Upper lobe of left lung (tissue), 6 donors: Measurements from ENCODE around the gene TPGS2. TPM values are rescaled to one million over a fixed set of nuclear protein-coding genes. Genes with fewer than 3 reads are reported as not detected.

ENCODE experiments used
- ATAC-seq, 2 donors: fragments of 200-7000 bp; cut with Tn5 transposase; one replicate each; pipeline ENCODE4 v1.9.1; 2022; ENCODE audit warnings: mild to moderate bottlenecking in 2 of 2, moderate library complexity in 2 of 2; ENCODE audit not compliant: low FRiP score in 2 of 2
- DNase-seq, 2 donors: peaks; one replicate each; pipeline ENCODE4 v3.0.0-alpha.2; 2019 to 2020
- H3K27ac ChIP-seq, 4 donors: fragments of 200-600 bp; sonication (generic); one replicate each; pipeline ENCODE4 v1.5.1; 2016 to 2019
- H3K27me3 ChIP-seq, 4 donors: fragments of 200-600 bp; sonication (generic); one replicate each; pipeline ENCODE4 v1.5.1; 2017 to 2019
- H3K36me3 ChIP-seq, 4 donors: fragments of 200-600 bp; sonication (generic); one replicate each; pipeline ENCODE4 v1.5.1; 2016 to 2019
- H3K4me1 ChIP-seq, 4 donors: fragments of 200-600 bp; sonication (generic); one replicate each; pipeline ENCODE4 v1.5.1; 2018 to 2019
- H3K4me3 ChIP-seq, 4 donors: fragments of 200-600 bp; sonication (generic); one replicate each; pipeline ENCODE4 v1.5.1; 2017 to 2019; ENCODE audit warnings: mild to moderate bottlenecking in 2 of 4, moderate library complexity in 1 of 4
- H3K9me3 ChIP-seq, 4 donors: fragments of 200-600 bp; sonication (generic); one replicate each; pipeline ENCODE4 v1.5.1; 2018 to 2019
- EP300 ChIP-seq, 4 donors: sonication (generic); formaldehyde crosslinking; IDR thresholded peaks; one replicate each; pipeline ENCODE4 v1.5.1; 2017; ENCODE audit warnings: antibody characterized with exemption in 4 of 4, control low read depth in 2 of 4
- POLR2A ChIP-seq, 4 donors: fragments of 450-650 bp; IDR thresholded peaks; one replicate each; pipeline ENCODE4 v1.5.1; 2016 to 2017; ENCODE audit warnings: antibody characterized with exemption in 4 of 4, mild to moderate bottlenecking in 2 of 4
- POLR2AphosphoS5 ChIP-seq, 2 donors: sonication (generic); formaldehyde crosslinking; IDR thresholded peaks; one replicate each; pipeline ENCODE4 v1.5.1; 2017; ENCODE audit warnings: antibody characterized with exemption in 2 of 2
- WGBS, 2 donors: methylation state at CpG; one replicate each; pipeline ENCODE4 v1.1.5; 2017 to 2018; 5-methylcytosine and 5-hydroxymethylcytosine counted together
- total RNA-seq, 6 donors: library from RNA; depleted of rRNA in 4 of 6; stranded (reverse); fragments of >200 nt in 4 of 6; gene quantifications; one replicate each; pipeline versions ENCODE4 v1.1.0 to v1.2.1, GENCODE V29; 2016 to 2021
- TF ChIP-seq, protein P1 (sequence below), 6 experiments: fragments of 450-650 bp in 4 of 6; fragments of 200-600 bp in 2 of 6; sonication (generic) in 2 of 6; IDR thresholded peaks; one replicate each; pipeline ENCODE4 v1.5.1; 2016 to 2019; ENCODE audit warnings: antibody characterized with exemption in 6 of 6
- donor health status: DM: no; HTN: no; CAD: no; lungs with moderate emphysema.
- donor health status: DM: no; HTN: yes; CAD: no; lungs with severe emphysema.

TPGS2 gene
- total RNA-seq, 6 donors from 2014 or later: 63.6 to 133 (median 94.9) TPM

DNA sequence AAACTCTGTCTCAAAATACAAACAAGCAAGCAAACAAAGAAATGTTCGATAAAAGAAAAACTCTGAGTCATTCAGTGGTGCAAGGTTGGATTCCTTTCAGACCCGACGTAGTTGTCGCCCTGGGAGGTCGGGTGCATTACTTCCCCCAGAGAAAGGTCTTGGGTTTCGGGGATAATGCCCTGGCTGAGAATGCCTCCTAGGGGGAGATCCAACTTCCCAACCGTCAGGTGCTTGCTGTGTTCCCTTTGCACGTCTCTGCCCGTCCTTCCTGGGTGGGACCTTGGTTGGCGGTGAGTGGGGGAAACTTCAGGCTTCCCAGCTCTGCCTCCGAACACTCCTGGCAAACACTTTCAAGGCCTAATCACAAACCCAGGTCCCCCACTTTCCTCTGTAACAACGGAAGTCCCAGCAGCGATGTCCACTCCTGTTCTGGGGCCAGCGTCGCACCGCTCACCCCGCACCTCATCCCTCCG is 609 bp downstream of the TPGS2 start:
- Histone ChIP-seq H3K9me3 (no peaks in the 10 kb centered on the region), H3K27ac (peak overlapping the region; percentile 80 to 91 (median 87)), H3K4me1 (peaks cover 5 to 26% (median 19%) of the 10 kb centered on the region in 4 donors), H3K4me3 (peak overlapping the region; percentile 75 to 92 (median 90)), H3K27me3 (no peaks in the 10 kb centered on the region), H3K36me3 (no peaks in the 10 kb centered on the region)
- TF ChIP-seq, protein P1, sequence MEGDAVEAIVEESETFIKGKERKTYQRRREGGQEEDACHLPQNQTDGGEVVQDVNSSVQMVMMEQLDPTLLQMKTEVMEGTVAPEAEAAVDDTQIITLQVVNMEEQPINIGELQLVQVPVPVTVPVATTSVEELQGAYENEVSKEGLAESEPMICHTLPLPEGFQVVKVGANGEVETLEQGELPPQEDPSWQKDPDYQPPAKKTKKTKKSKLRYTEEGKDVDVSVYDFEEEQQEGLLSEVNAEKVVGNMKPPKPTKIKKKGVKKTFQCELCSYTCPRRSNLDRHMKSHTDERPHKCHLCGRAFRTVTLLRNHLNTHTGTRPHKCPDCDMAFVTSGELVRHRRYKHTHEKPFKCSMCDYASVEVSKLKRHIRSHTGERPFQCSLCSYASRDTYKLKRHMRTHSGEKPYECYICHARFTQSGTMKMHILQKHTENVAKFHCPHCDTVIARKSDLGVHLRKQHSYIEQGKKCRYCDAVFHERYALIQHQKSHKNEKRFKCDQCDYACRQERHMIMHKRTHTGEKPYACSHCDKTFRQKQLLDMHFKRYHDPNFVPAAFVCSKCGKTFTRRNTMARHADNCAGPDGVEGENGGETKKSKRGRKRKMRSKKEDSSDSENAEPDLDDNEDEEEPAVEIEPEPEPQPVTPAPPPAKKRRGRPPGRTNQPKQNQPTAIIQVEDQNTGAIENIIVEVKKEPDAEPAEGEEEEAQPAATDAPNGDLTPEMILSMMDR (IDR thresholded peaks at IDR 0.05): no peak
- TF ChIP-seq EP300 (IDR thresholded peaks at IDR 0.05): no peak
- TF ChIP-seq POLR2AphosphoS5 (IDR thresholded peaks at IDR 0.05): no peak
- peak in 1 of 4 donors; percentile 29 for TF ChIP-seq POLR2A (IDR thresholded peaks at IDR 0.05)
- ATAC-seq (peak in 1 of 2 donors; percentile 3), DNase-seq (peak in 1 of 2 donors; percentile 35)
- WGBS, 2 donors: 1% methylated on average over 18 of the region's 18 CpGs

DNA sequence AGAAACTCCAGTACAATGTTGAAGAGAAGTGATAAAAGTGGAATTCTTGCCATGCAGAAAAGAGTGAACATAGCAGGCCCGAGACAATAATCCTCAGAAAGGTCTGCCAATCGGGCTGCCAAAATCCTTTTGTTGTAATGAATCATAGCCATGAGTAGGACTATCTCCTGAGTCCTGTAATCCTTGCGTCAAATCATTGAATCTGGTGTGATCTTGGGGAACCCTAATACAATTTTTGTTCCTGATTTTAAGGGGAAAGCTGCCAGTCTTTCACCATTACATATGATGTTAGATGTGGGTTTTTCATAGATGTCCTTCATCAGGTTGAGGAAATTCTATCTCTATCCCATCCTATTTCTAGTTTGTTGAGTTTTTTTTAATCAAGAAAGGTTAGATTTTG is 2.2 kb downstream of the TPGS2 start:
- Histone ChIP-seq H3K27ac (no peak overlapping the region), H3K9me3 (no peaks in the 10 kb centered on the region), H3K27me3 (no peaks in the 10 kb centered on the region), H3K4me3 (no peak overlapping the region), H3K4me1 (peaks cover 4 to 26% (median 19%) of the 10 kb centered on the region in 4 donors), H3K36me3 (no peaks in the 10 kb centered on the region)
- DNase-seq (no peak), ATAC-seq (no peak)
- TF ChIP-seq POLR2A (IDR thresholded peaks at IDR 0.05) (no peak), EP300 (IDR thresholded peaks at IDR 0.05) (no peak), POLR2AphosphoS5 (IDR thresholded peaks at IDR 0.05) (no peak)
- TF ChIP-seq, protein P1 (IDR thresholded peaks at IDR 0.05): no peak
- WGBS, 2 donors: 92 to 95% methylated on average over 3 of the region's 3 CpGs

DNA sequence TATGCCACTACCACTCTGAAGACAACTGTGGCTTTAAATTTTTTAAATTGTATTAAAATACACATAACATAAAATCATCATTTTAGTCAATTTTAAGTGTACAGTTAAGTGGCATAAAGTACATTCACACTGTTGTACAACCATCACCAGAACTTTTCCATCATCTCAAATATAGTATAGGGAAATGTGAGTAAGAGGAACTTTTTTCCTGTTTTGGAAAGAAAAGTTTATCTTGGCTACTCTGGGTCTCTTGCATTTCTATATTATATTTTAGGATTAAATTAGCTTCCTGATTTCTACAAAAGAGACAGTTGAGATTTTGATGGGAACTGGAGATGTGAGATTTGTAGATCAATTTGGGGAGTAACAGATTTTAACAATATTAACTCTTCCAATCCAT is 3.3 kb downstream of the TPGS2 start:
- ATAC-seq: no peak
- DNase-seq: no peak
- Histone ChIP-seq H3K4me1 (peaks cover 4 to 20% (median 17%) of the 10 kb centered on the region in 4 donors), H3K27ac (no peak overlapping the region), H3K27me3 (no peaks in the 10 kb centered on the region), H3K36me3 (no peaks in the 10 kb centered on the region), H3K9me3 (no peaks in the 10 kb centered on the region), H3K4me3 (no peak overlapping the region)
- TF ChIP-seq EP300 (IDR thresholded peaks at IDR 0.05) (no peak), POLR2A (IDR thresholded peaks at IDR 0.05) (no peak)
- TF ChIP-seq, protein P1 (IDR thresholded peaks at IDR 0.05): no peak

DNA sequence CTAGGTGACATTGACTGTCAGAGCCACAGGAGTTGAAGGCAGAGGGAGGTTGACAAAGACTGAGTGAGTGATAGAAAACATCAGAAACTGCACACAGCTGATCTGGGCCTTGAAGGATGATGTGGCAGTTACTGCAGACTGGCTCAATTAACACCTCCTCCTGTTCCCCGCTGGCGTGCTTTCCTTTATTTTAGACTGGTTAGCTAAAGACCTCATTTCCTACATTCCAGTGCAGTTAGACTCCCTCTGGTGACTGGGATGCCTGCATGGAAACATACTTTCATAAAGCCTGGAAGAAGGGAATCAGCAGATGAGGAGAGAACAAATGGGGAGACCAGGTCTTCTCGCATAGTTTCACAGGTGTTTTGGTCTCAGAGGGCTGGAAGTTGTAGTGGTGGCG is 7.1 kb downstream of the TPGS2 start:
- no peak overlapping the region for H3K4me3 ChIP-seq
- H3K4me1 ChIP-seq: no peaks in the 10 kb centered on the region
- H3K36me3 ChIP-seq: peaks cover 3 to 24% (median 10%) of the 10 kb centered on the region in 4 donors
- DNase-seq (no peak), ATAC-seq (no peak)
- H3K9me3 ChIP-seq: no peaks in the 10 kb centered on the region
- H3K27me3 ChIP-seq: no peaks in the 10 kb centered on the region
- WGBS, 2 donors: 92 to 99% methylated on average over 4 of the region's 4 CpGs
- no peak for TF ChIP-seq EP300 (IDR thresholded peaks at IDR 0.05)
- H3K27ac ChIP-seq: no peak overlapping the region

DNA sequence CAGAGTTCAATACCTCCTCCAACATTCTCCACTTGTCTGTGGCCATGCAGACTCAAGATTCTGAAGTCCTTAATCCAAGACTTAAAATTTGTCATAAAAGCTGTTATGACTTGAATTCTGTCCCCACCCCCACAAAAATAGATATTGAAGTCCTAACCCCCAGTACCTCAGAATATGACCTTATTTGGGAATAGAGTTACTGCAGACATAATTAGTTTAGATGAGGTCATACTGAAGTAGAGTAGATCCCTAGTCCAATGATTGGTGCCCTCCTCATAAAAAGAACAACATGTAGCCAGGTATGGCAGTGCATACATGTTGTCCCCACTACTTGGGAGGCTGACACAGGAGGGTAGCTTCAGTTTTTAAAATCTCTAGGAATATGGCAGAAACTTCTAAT is 9.2 kb downstream of the TPGS2 start:
- TF ChIP-seq EP300 (IDR thresholded peaks at IDR 0.05) (no peak), POLR2AphosphoS5 (IDR thresholded peaks at IDR 0.05) (no peak)
- TF ChIP-seq, protein P1 (IDR thresholded peaks at IDR 0.05): no peak
- H3K27me3 ChIP-seq: no peaks in the 10 kb centered on the region
- peaks cover 0 to 3% (median 0%) of the 10 kb centered on the region in 4 donors for H3K4me1 ChIP-seq
- H3K36me3 ChIP-seq: peaks cover 3 to 28% (median 11%) of the 10 kb centered on the region in 4 donors
- no peak overlapping the region for H3K4me3 ChIP-seq
- DNase-seq (no peak), ATAC-seq (no peak)
- H3K9me3 ChIP-seq: no peaks in the 10 kb centered on the region
- no peak overlapping the region for H3K27ac ChIP-seq
